GM13976 (cell line): ENCODE results near the gene ITFG2.

Source experiments
- DNase-seq: peaks from one replicate; pipeline ENCODE4 v3.0.0; 2012; ENCODE audit warnings: low spot score
- CTCF ChIP-seq: IDR thresholded peaks from 2 replicates; pipeline ENCODE4 v1.5.1; 2012; ENCODE audit warnings: borderline replicate concordance, mild to moderate bottlenecking; ENCODE audit not compliant: insufficient read depth; ENCODE audit errors: extremely low read depth, missing control alignments, control extremely low read depth
- in situ Hi-C: fragments of 300-500 bp; cut with MboI; formaldehyde crosslinking; loops from one replicate; pipeline ENCODE4 v1.12.0; 2022; ENCODE audit warnings: low sequenced_read_pairs, mixed read lengths, inconsistent platforms; ENCODE audit not compliant: unreplicated experiment

Gene ITFG2

GRCh38 chr12:2820432-2820831 lies 8.0 kb downstream of the ITFG2 start:
- DNase-seq = no peak
- in situ Hi-C loops = no loop called here

GRCh38 chr12:2823483-2823882 lies 11.0 kb downstream of the ITFG2 start:
- TF ChIP-seq CTCF = no peak
- in situ Hi-C loops = no loop called here
- DNase-seq = no peak

More at GRCh38 chr12:2820432-2820831, 8.0 kb downstream of the ITFG2 start:
- no peak for TF ChIP-seq CTCF

GRCh38 chr12:2824541-2824940 lies 12.1 kb downstream of the ITFG2 start:
- no peak for DNase-seq
- TF ChIP-seq CTCF = no peak
- in situ Hi-C loops = no loop called here

- no peak for TF ChIP-seq CTCF
- in situ Hi-C loops = no loop called here
- no peak for DNase-seq
These were observed 12.7 kb downstream of the ITFG2 start for GRCh38 chr12:2825132-2825531.

GRCh38 chr12:2826036-2826435 lies 13.6 kb downstream of the ITFG2 start:
- DNase-seq = no peak
- TF ChIP-seq CTCF = no peak
- in situ Hi-C loops = no loop called here

- TF ChIP-seq CTCF = no peak
- in situ Hi-C loops = no loop called here
- DNase-seq = no peak
These were observed 14.4 kb downstream of the ITFG2 start for GRCh38 chr12:2826721-2827515.

- in situ Hi-C loops = no loop called here
- no peak for TF ChIP-seq CTCF
- DNase-seq = no peak
These were observed 16.8 kb downstream of the ITFG2 start for GRCh38 chr12:2829275-2829674.
